A549 treated with CpdA at 1 μM for 4 hours (cell line): Measurements from ENCODE around the gene RS1. TPM values are rescaled to one million over a fixed set of nuclear protein-coding genes. Genes with fewer than 3 reads are reported as not detected.

Experiments
- total RNA-seq: library from RNA; stranded (reverse); fragments of 200-300 nt; extraction: Qiagen RNA extraction; gene quantifications from 5 replicates; pipeline ENCODE4 v1.2.3, GENCODE V29; 2022; ENCODE audit warnings: low read depth

Gene RS1
- not detected in 5 replicates for total RNA-seq

DNA sequence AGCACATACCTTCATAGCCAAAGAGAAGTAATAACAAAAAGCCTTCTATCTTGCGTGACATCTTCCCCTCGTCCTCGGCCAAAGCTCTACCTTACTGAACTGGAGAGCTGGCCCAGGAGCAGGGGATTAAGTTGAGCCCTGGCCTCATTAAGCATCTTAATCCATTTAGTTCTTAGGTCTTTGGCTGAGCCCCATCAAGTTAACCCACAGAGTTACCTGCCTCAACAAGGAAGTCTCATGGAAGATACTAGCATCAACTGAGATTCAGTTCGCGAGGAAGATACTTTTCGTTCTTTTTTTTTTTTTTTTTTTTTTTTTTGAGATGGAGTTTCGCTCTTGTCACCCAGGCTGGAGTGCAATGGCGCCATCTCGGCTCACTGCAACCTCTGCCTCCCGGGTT is at the start of gene RS1:
Gene RS1 (minus strand): TSS at position 101 of the 400 bp plus-strand sequence. CDS start 40 bp downstream, at position 61.

DNA sequence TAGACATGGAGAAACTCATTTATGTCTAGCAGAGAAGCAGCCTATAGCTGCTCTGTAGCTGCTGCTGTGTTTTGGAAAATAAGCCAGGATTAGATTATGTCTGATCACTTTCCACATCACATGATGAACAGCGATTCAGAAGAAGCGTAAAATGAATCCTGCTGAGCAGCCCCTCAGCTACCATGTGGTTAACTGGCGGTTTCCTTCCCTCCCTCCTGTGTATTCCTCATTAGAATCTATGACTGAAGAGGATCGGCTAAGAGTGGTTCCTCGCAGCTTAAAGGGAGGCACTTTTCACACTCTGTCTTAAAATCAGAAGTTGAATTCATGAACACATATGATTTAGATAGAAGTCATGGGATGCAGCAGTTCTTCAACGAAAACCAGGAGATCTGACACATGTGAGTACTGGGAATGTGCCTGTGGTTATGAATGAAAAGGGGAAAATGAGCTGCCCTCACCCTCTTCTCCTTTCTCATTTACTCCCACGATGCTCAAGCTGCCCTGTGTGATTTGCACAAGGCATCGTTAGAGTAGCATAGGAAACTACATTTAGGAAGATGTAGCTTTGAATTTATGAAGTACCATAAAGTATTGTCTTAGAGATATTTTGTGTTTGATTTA is 35.6 kb upstream of the RS1 start, which contains the start of gene PPEF1:
Gene PPEF1 (plus strand): TSS at position 220 of the 624 bp plus-strand sequence. CDS start 136 bp downstream, at position 356.

Other genes starting within 250 kb of the RS1 start
- 3.6 to 6.2 TPM (median 5.9 TPM) in 5 replicates for gene CDKL5, start 246.5 kb downstream of the RS1 start, total RNA-seq
- 0.88 to 1.7 TPM (median 1.3 TPM) in 5 replicates for gene PPEF1, start 35.5 kb upstream of the RS1 start, total RNA-seq